LNCaP clone FGC (cell line): Measurements from ENCODE around the gene PBX4.

ENCODE experiments used
- DNase-seq: peaks from one replicate; pipeline ENCODE4 v3.0.0-alpha.2; 2011; ENCODE audit warnings: low read depth
- H3K4me3 ChIP-seq: 2 replicates; pipeline ENCODE4 v1.5.1; 2011; ENCODE audit warnings: mild to moderate bottlenecking, low read depth, low read length, control low read depth
- CTCF ChIP-seq: IDR thresholded peaks from 2 replicates; pipeline ENCODE4 v1.5.1; 2012; ENCODE audit warnings: mild to moderate bottlenecking; ENCODE audit not compliant: control insufficient read depth, insufficient read depth; ENCODE audit errors: extremely low read depth

The PBX4 gene

DNA sequence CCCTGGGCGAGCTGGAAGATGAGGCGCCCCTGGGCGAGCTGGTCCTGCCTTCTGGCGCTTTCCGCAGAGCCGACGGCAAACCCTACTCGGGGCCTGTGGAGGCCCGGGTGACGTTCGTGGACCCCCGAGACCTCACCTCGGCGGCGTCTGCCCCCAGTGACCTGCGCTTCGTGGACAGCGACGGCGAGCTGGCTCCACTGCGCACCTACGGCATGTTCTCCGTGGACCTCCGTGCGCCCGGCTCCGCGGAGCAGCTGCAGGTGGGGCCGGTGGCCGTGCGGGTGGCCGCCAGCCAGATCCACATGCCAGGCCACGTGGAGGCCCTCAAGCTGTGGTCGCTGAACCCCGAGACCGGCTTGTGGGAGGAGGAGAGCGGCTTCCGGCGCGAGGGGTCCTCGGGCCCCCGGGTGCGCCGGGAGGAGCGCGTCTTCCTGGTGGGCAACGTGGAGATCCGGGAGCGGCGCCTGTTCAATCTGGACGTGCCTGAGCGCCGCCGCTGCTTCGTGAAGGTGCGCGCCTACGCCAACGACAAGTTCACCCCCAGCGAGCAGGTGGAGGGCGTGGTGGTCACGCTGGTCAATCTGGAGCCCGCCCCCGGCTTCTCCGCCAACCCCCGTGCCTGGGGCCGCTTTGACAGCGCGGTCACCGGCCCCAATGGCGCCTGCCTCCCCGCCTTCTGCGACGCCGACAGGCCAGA lies 74.1 kb downstream of the PBX4 start:
- H3K4me3 ChIP-seq, result no peak overlapping the region
- TF ChIP-seq CTCF, result no peak
- DNase-seq, result no peak

DNA sequence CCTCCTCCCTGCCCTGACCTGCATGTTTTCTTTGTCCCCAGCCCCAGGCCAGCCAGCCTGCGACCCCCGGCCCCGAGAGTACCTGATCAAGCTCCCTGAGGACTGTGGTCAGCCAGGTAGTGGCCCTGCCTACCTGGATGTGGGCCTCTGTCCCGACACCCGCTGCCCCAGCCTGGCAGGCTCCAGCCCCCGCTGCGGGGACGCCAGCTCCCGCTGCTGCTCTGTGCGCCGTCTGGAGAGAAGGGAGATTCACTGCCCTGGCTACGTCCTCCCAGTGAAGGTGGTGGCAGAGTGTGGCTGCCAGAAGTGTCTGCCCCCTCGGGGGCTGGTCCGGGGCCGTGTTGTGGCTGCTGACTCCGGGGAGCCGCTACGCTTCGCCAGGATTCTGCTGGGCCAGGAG lies 74.8 kb downstream of the PBX4 start:
- no peak overlapping the region for H3K4me3 ChIP-seq
- no peak for TF ChIP-seq CTCF
- DNase-seq, result no peak

DNA sequence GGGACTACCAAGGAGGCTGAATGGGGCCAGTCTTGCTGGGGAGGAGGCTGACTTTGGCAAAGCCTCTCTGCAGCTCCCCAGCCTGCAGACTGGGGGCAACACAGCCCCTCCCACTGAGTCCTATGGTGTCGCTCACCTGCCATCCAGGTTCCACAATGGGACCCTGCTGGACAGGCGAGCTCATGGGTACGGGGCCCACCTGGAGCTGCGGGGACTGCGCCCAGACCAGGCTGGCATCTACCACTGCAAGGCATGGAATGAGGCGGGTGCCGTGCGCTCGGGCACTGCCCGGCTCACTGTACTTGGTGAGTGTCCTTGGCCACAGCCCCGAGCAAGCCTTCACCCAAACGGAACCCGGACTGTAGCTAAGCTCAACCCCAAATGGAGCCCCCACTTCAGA lies 75.4 kb downstream of the PBX4 start:
- TF ChIP-seq CTCF, result no peak
- DNase-seq, result no peak

GRCh38 chr19:19542507-19542906 lies 76.0 kb downstream of the PBX4 start:
- no peak overlapping the region for H3K4me3 ChIP-seq
- no peak for TF ChIP-seq CTCF
- no peak for DNase-seq

More for the DNA sequence above, 75.4 kb downstream of the PBX4 start:
- H3K4me3 ChIP-seq, result no peak overlapping the region

GRCh38 chr19:19541616-19542015 lies 76.9 kb downstream of the PBX4 start:
- H3K4me3 ChIP-seq, result no peak overlapping the region
- TF ChIP-seq CTCF, result no peak
- no peak for DNase-seq

GRCh38 chr19:19540715-19541515 lies 77.6 kb downstream of the PBX4 start:
- TF ChIP-seq CTCF, result no peak
- H3K4me3 ChIP-seq, result no peak overlapping the region
- DNase-seq, result no peak
